Caco-2 (cell line): ENCODE results near the gene ATP8A2. TPM values are rescaled to one million over a fixed set of nuclear protein-coding genes. Genes with fewer than 3 reads are reported as not detected.

Experiments
- BruUV-seq: library from RNA; stranded (reverse); fragments of 400-500 nt; replicated peaks from 2 replicates; lab custom pipeline; 2021; lab: Mats Ljungman, UMichigan
- CTCF ChIA-PET: fragments of 300-600 bp; sonication (Branson Sonifier 250); formaldehyde crosslinking; loops from one replicate; lab custom pipeline; 2022; ENCODE audit warnings: antibody characterized with exemption; lab: Charles Lee
- POLR2A ChIA-PET: fragments of 300-600 bp; sonication (Branson Sonifier 250); formaldehyde crosslinking; loops from one replicate; lab custom pipeline; 2022; ENCODE audit warnings: antibody characterized with exemption; lab: Charles Lee
- DNase-seq, 2 experiments: peaks; one replicate each; pipeline versions ENCODE4 v3.0.0 to v3.0.0-alpha.2; 2020 to 2022
- H3K27me3 ChIP-seq: replicated peaks from 2 replicates; pipeline ENCODE4 v1.6.0; 2011; ENCODE audit warnings: low read length; ENCODE audit not compliant: control insufficient read depth, insufficient read depth
- H3K36me3 ChIP-seq: 2 replicates; pipeline ENCODE4 v1.5.1; 2011; ENCODE audit warnings: low read length; ENCODE audit not compliant: control insufficient read depth, insufficient read depth
- H3K4me1 ChIP-seq: fragments of 250-450 bp; sonication (Bioruptor Pico); 2 replicates; pipeline ENCODE4 v1.5.1; 2020; ENCODE audit warnings: mild to moderate bottlenecking
- H3K4me3 ChIP-seq: 2 replicates; pipeline ENCODE4 v1.5.1; 2011; ENCODE audit warnings: low read depth, mild to moderate bottlenecking, control low read depth, low read length
- H3K9me3 ChIP-seq: fragments of 250-450 bp; sonication (Bioruptor Pico); 2 replicates; pipeline ENCODE4 v1.5.1; 2020; ENCODE audit warnings: mild to moderate bottlenecking, moderate library complexity
- H3K27ac Mint-ChIP-seq: one replicate; pipeline ENCODE4 v1.8.0; 2022; ENCODE audit warnings: mixed read lengths; ENCODE audit not compliant: unreplicated experiment
- H3K27me3 Mint-ChIP-seq: one replicate; pipeline ENCODE4 v1.8.0; 2022; ENCODE audit warnings: mixed read lengths; ENCODE audit not compliant: insufficient read depth, unreplicated experiment
- H3K36me3 Mint-ChIP-seq: one replicate; pipeline ENCODE4 v1.8.0; 2022; ENCODE audit warnings: mild to moderate bottlenecking, mixed read lengths; ENCODE audit not compliant: insufficient read depth, unreplicated experiment
- H3K4me1 Mint-ChIP-seq: one replicate; pipeline ENCODE4 v1.8.0; 2022; ENCODE audit warnings: low read depth, mixed read lengths; ENCODE audit not compliant: unreplicated experiment
- H3K4me3 Mint-ChIP-seq: one replicate; pipeline ENCODE4 v1.8.0; 2022; ENCODE audit warnings: mild to moderate bottlenecking, moderate library complexity, mixed read lengths; ENCODE audit not compliant: unreplicated experiment
- H3K9me3 Mint-ChIP-seq: one replicate; pipeline ENCODE4 v1.8.0; 2022; ENCODE audit warnings: mixed read lengths; ENCODE audit not compliant: unreplicated experiment
- intact Hi-C: fragments of 100-400 bp; cut with micrococcal nuclease; formaldehyde crosslinking; loops from one replicate; pipeline ENCODE4 v1.10.0; 2022; ENCODE audit not compliant: unreplicated experiment
- total RNA-seq: library from RNA; stranded (reverse); gene quantifications from 2 replicates; pipeline ENCODE4 v1.2.3, GENCODE V29; 2022
- TF ChIP-seq, protein P1 (sequence below), 2 experiments: fragments of 200-600 bp in 1 of 2; IDR thresholded peaks; 1 replicate in 1 of 2; 2 replicates in 1 of 2; pipeline versions ENCODE4 v1.5.1 to v1.8.0; 2011 to 2022; ENCODE audit warnings: antibody characterized with exemption in 1 of 2, control low read depth in 1 of 2, inconsistent platforms in 1 of 2, low read depth in 1 of 2, low read length in 1 of 2, mild to moderate bottlenecking in 1 of 2, moderate library complexity in 1 of 2; ENCODE audit not compliant: insufficient read depth in 1 of 2, severe bottlenecking in 1 of 2, unreplicated experiment in 1 of 2

ATP8A2 gene
- total RNA-seq, 1 experiment from 2014 or later: 0.05 TPM

GRCh38 chr13:25741796-25742195 lies 370.0 kb downstream of the ATP8A2 start:
- no TSS peak for BruUV-seq
- Histone ChIP-seq H3K36me3 (no peaks in the 10 kb centered on the region), H3K9me3 (no peaks in the 10 kb centered on the region), H3K4me3 (no peak overlapping the region), H3K4me1 (peaks cover 3% of the 10 kb centered on the region; the same call in 1 of the 2 replicates), H3K27me3 (no peaks in the 10 kb centered on the region)
- Mint-ChIP-seq H3K4me3 (no peak overlapping the region), H3K36me3 (no peaks in the 10 kb centered on the region), H3K9me3 (no peaks in the 10 kb centered on the region), H3K4me1 (no peaks in the 10 kb centered on the region), H3K27ac (no peak overlapping the region), H3K27me3 (peaks cover 30% of the 10 kb centered on the region)
- ChIA-PET CTCF (no interaction called here), POLR2A (no interaction called here)
- TF ChIP-seq, protein P1, sequence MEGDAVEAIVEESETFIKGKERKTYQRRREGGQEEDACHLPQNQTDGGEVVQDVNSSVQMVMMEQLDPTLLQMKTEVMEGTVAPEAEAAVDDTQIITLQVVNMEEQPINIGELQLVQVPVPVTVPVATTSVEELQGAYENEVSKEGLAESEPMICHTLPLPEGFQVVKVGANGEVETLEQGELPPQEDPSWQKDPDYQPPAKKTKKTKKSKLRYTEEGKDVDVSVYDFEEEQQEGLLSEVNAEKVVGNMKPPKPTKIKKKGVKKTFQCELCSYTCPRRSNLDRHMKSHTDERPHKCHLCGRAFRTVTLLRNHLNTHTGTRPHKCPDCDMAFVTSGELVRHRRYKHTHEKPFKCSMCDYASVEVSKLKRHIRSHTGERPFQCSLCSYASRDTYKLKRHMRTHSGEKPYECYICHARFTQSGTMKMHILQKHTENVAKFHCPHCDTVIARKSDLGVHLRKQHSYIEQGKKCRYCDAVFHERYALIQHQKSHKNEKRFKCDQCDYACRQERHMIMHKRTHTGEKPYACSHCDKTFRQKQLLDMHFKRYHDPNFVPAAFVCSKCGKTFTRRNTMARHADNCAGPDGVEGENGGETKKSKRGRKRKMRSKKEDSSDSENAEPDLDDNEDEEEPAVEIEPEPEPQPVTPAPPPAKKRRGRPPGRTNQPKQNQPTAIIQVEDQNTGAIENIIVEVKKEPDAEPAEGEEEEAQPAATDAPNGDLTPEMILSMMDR (IDR thresholded peaks at IDR 0.05; ENCODE audit: insufficient read depth in 1 of 2, low read depth in 1 of 2, low read length in 1 of 2, severe bottlenecking in 1 of 2, unreplicated experiment in 1 of 2): no peak
- intact Hi-C loops: no loop called here
- no peak for DNase-seq

GRCh38 chr13:25742220-25742619 lies 370.4 kb downstream of the ATP8A2 start:
- Histone ChIP-seq H3K9me3 (no peaks in the 10 kb centered on the region), H3K4me3 (no peak overlapping the region), H3K36me3 (no peaks in the 10 kb centered on the region), H3K4me1 (peaks cover 3% of the 10 kb centered on the region; the same call in 1 of the 2 replicates), H3K27me3 (no peaks in the 10 kb centered on the region; the same call in 1 of the 2 replicates)
- CTCF ChIA-PET: no interaction called here
- TF ChIP-seq, protein P1 (IDR thresholded peaks at IDR 0.05; ENCODE audit: insufficient read depth in 1 of 2, low read depth in 1 of 2, low read length in 1 of 2, severe bottlenecking in 1 of 2, unreplicated experiment in 1 of 2): no peak
- H3K9me3 Mint-ChIP-seq: no peaks in the 10 kb centered on the region
- POLR2A ChIA-PET: no interaction called here
- H3K36me3 Mint-ChIP-seq: no peaks in the 10 kb centered on the region
- no TSS peak for BruUV-seq
- no peak overlapping the region for H3K27ac Mint-ChIP-seq
- no peak overlapping the region for H3K4me3 Mint-ChIP-seq
- DNase-seq: no peak
- peaks cover 31% of the 10 kb centered on the region for H3K27me3 Mint-ChIP-seq
- intact Hi-C loops: no loop called here
- no peaks in the 10 kb centered on the region for H3K4me1 Mint-ChIP-seq

DNA sequence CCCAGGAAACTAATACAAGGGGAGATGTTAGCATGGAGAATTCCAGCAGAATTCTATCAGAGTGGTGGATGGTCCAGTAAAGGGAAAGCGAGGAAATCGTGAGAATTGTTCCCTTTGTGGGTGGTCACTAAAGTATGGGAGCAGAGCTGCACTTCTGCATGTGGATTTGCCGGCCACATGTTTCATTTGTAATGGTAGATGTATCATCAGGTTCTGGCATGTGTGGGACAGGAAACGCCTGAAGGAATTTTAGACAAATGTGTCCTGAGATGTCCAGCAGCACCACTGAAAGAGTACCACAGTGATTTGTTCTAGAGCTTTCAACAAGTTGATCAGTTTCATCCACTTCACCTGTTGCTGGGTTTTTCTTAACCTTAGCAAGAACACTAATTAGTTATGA lies 371.6 kb downstream of the ATP8A2 start:
- no TSS peak for BruUV-seq
- TF ChIP-seq, protein P1 (IDR thresholded peaks at IDR 0.05; ENCODE audit: insufficient read depth in 1 of 2, low read depth in 1 of 2, low read length in 1 of 2, severe bottlenecking in 1 of 2, unreplicated experiment in 1 of 2): no peak
- Histone ChIP-seq H3K9me3 (no peaks in the 10 kb centered on the region), H3K27me3 (no peaks in the 10 kb centered on the region; the same call in 1 of the 2 replicates), H3K4me3 (no peak overlapping the region), H3K36me3 (no peaks in the 10 kb centered on the region), H3K4me1 (peaks cover 3% of the 10 kb centered on the region; the same call in 1 of the 2 replicates)
- Mint-ChIP-seq H3K9me3 (no peaks in the 10 kb centered on the region), H3K27me3 (peaks cover 35% of the 10 kb centered on the region), H3K4me1 (no peaks in the 10 kb centered on the region), H3K4me3 (no peak overlapping the region), H3K36me3 (no peaks in the 10 kb centered on the region), H3K27ac (no peak overlapping the region)
- POLR2A ChIA-PET: no interaction called here
- CTCF ChIA-PET: no interaction called here
- DNase-seq: no peak
- intact Hi-C loops: no loop called here
